A549 (cell line): ENCODE data around the gene NHSL1. TPM values are rescaled to one million over a fixed set of nuclear protein-coding genes. Genes with fewer than 3 reads are reported as not detected.

ENCODE experiments used
- ATAC-seq, 2 experiments: fragments of 200-7000 bp in 1 of 2; fragments of >200 bp in 1 of 2; cut with Nextera tagmentation in 1 of 2; cut with Tn5 transposase in 1 of 2; 3 replicates each; pipeline versions ENCODE4 v1.8.0 to v1.9.1; 2018 to 2020; ENCODE audit warnings: mild to moderate bottlenecking in 1 of 2, moderate library complexity in 1 of 2
- CTCF ChIA-PET: fragments of 300-600 bp; sonication (Branson Sonifier 250); formaldehyde crosslinking; extraction: SDS; loops from one replicate; lab custom pipeline; 2021; ENCODE audit warnings: antibody characterized with exemption, inconsistent platforms; lab: Yijun Ruan, JAX
- POLR2A ChIA-PET: fragments of 350-600 bp; formaldehyde crosslinking; extraction: SDS; loops from one replicate; lab custom pipeline; 2021; ENCODE audit warnings: antibody characterized with exemption, inconsistent platforms; lab: Yijun Ruan, JAX
- DNase-seq, 2 experiments: peaks; one replicate each; pipeline versions ENCODE4 v3.0.0 to v3.0.0-alpha.2; 2011 to 2016; ENCODE audit warnings: low read depth in 1 of 2, low spot score in 1 of 2
- FAIRE-seq: peaks from 2 replicates; lab custom pipeline; 2011; peaks lifted over from hg19 to GRCh38; lab: Jason Lieb, UNC
- H3K27ac ChIP-seq, 2 experiments: fragments of >200 bp; sonication (Bioruptor Twin); formaldehyde crosslinking; 3 replicates each; pipeline ENCODE4 v1.5.1; 2016 to 2017
- H3K4me1 ChIP-seq: fragments of >200 bp; sonication (Bioruptor Twin); formaldehyde crosslinking; 3 replicates; pipeline ENCODE4 v1.6.1; 2016
- H3K4me2 ChIP-seq: fragments of >200 bp; sonication (Bioruptor Twin); formaldehyde crosslinking; 3 replicates; pipeline ENCODE4 v1.6.1; 2016
- H3K4me3 ChIP-seq: fragments of >200 bp; sonication (Bioruptor Twin); formaldehyde crosslinking; 3 replicates; pipeline ENCODE4 v1.5.1; 2016
- H3K9me3 ChIP-seq: fragments of >200 bp; sonication (Bioruptor Twin); formaldehyde crosslinking; 3 replicates; pipeline ENCODE4 v1.6.1; 2016
- BCL3 ChIP-seq: fragments of >200 bp; sonication (Bioruptor Twin); formaldehyde crosslinking; IDR thresholded peaks from 3 replicates; pipeline ENCODE4 v1.6.1; 2016
- BHLHE40 ChIP-seq: IDR thresholded peaks from 2 replicates; pipeline ENCODE4 v1.6.1; 2012; ENCODE audit warnings: low read depth, low read length, inconsistent platforms
- CBX8 ChIP-seq: fragments of 200-600 bp; sonication (generic); IDR thresholded peaks from 2 replicates; pipeline ENCODE4 v1.6.1; 2016
- CEBPB ChIP-seq, 2 experiments: fragments of >200 bp in 1 of 2; sonication (Bioruptor Twin) in 1 of 2; formaldehyde crosslinking in 1 of 2; IDR thresholded peaks; 2 replicates each; pipeline ENCODE4 v1.6.1; 2012 to 2016
- CTCF ChIP-seq: fragments of >200 bp; sonication (Bioruptor Twin); formaldehyde crosslinking; IDR thresholded peaks from 3 replicates; pipeline ENCODE4 v1.5.1; 2016
- EP300 ChIP-seq, 2 experiments: fragments of >200 bp; sonication (Bioruptor Twin); formaldehyde crosslinking; IDR thresholded peaks; 2 replicates in 1 of 2; 3 replicates in 1 of 2; pipeline ENCODE4 v1.6.1; 2016 to 2017
- FOXS1 ChIP-seq: fragments of 250-450 bp; sonication (Bioruptor Pico); IDR thresholded peaks from 2 replicates; pipeline ENCODE4 v1.5.0; 2020; ENCODE audit warnings: mild to moderate bottlenecking, moderate library complexity
- HDAC2 ChIP-seq: fragments of 200-600 bp; sonication (generic); IDR thresholded peaks from 2 replicates; pipeline ENCODE4 v1.6.1; 2016
- HOXA7 ChIP-seq: fragments of 250-450 bp; sonication (Bioruptor Pico); IDR thresholded peaks from 2 replicates; pipeline ENCODE4 v1.5.0; 2020; ENCODE audit warnings: mild to moderate bottlenecking, moderate library complexity
- HOXB13 ChIP-seq: fragments of 250-450 bp; sonication (Bioruptor Pico); IDR thresholded peaks from 2 replicates; pipeline ENCODE4 v1.5.0; 2020; ENCODE audit warnings: low read depth, mild to moderate bottlenecking, moderate library complexity
- JUN ChIP-seq, 2 experiments: fragments of >200 bp; sonication (Bioruptor Twin); formaldehyde crosslinking; IDR thresholded peaks; 2 replicates in 1 of 2; 3 replicates in 1 of 2; pipeline ENCODE4 v1.6.1; 2016 to 2017
- KDM1A ChIP-seq: fragments of 200-600 bp; sonication (generic); IDR thresholded peaks from 2 replicates; pipeline ENCODE4 v1.6.1; 2016; ENCODE audit warnings: low read depth, mild to moderate bottlenecking
- MYC ChIP-seq: IDR thresholded peaks from 2 replicates; pipeline ENCODE4 v1.6.1; 2012; ENCODE audit warnings: mild to moderate bottlenecking, inconsistent platforms, low read length, improper control_type of control experiment, borderline replicate concordance
- NFE2L2 ChIP-seq: fragments of 150-350 bp; conservative IDR thresholded peaks from 2 replicates; pipeline ENCODE4 v1.6.1; 2014; ENCODE audit warnings: low read length
- PBX3 ChIP-seq: IDR thresholded peaks from 2 replicates; pipeline ENCODE4 v1.6.1; 2012
- POLR2A ChIP-seq: IDR thresholded peaks from 2 replicates; pipeline ENCODE4 v1.6.1; 2012; ENCODE audit warnings: mild to moderate bottlenecking, low read length
- RAD21 ChIP-seq, 2 experiments: fragments of >200 bp in 1 of 2; sonication (Bioruptor Twin) in 1 of 2; formaldehyde crosslinking in 1 of 2; IDR thresholded peaks in 1 of 2; conservative IDR thresholded peaks in 1 of 2; 2 replicates in 1 of 2; 3 replicates in 1 of 2; pipeline ENCODE4 v1.6.1; 2012 to 2018; ENCODE audit warnings: inconsistent platforms in 1 of 2
- RARB ChIP-seq: fragments of 250-450 bp; sonication (Bioruptor Pico); IDR thresholded peaks from 2 replicates; pipeline ENCODE4 v1.8.0; 2021; ENCODE audit warnings: mild to moderate bottlenecking, moderate library complexity
- RCOR1 ChIP-seq: fragments of 150-350 bp; IDR thresholded peaks from 2 replicates; pipeline ENCODE4 v1.6.1; 2014; ENCODE audit warnings: antibody characterized with exemption, low read length, low read depth
- RNF2 ChIP-seq: fragments of 200-600 bp; sonication (generic); IDR thresholded peaks from 2 replicates; pipeline ENCODE4 v1.6.1; 2016; ENCODE audit warnings: low read depth, mild to moderate bottlenecking, antibody characterized with exemption, moderate library complexity, borderline replicate concordance
- USF2 ChIP-seq: fragments of 450-650 bp; IDR thresholded peaks from 2 replicates; pipeline ENCODE4 v1.6.1; 2014; ENCODE audit warnings: antibody characterized with exemption
- ZC3H11A ChIP-seq: fragments of 450-650 bp; IDR thresholded peaks from 2 replicates; pipeline ENCODE4 v1.6.1; 2014; ENCODE audit warnings: antibody characterized with exemption, mild to moderate bottlenecking
- ZFP36 ChIP-seq: fragments of 450-650 bp; IDR thresholded peaks from 2 replicates; pipeline ENCODE4 v1.6.1; 2014; ENCODE audit warnings: borderline replicate concordance; ENCODE audit not compliant: partially characterized antibody
- ZSCAN20 ChIP-seq: fragments of 250-450 bp; sonication (Bioruptor Pico); IDR thresholded peaks from 2 replicates; pipeline ENCODE4 v1.8.0; 2022; ENCODE audit warnings: mild to moderate bottlenecking, moderate library complexity
- WGBS: methylation state at CpG from one replicate; pipeline ENCODE4 v1.1.6; 2017; ENCODE audit errors: missing lambda C conversion rate; 5-methylcytosine and 5-hydroxymethylcytosine counted together
- polyA plus RNA-seq, 4 experiments: library from polyadenylated mRNA; depleted of rRNA in 3 of 4; stranded (reverse); fragments of >200 nt; fragmentation: RNase III in 1 of 4; extraction: RNeasy Plus Mini Kit Qiagen cat#74134 plus additional on column Dnase treatment in 1 of 4; gene quantifications; 2 replicates in 3 of 4; 3 replicates in 1 of 4; pipeline ENCODE4 v1.2.3, GENCODE V29; 2011 to 2017
- TF ChIP-seq, protein P1 (sequence below): fragments of 150-350 bp; IDR thresholded peaks from 2 replicates; pipeline ENCODE4 v1.6.1; 2014; ENCODE audit warnings: low read depth, mild to moderate bottlenecking, low read length
- TF ChIP-seq, protein P2 (sequence below): IDR thresholded peaks from 2 replicates; pipeline ENCODE4 v1.6.1; 2012; ENCODE audit warnings: low read depth, borderline replicate concordance

Gene NHSL1
- polyA plus RNA-seq, 2 of the 4 experiments (the other 2 are of a cell fraction) = 1.6 to 2.8 TPM

- 29% methylated on average over 7 of the region's 7 CpGs for WGBS
- TF ChIP-seq USF2 (no peak), HOXA7 (CRISPR knock-in tag) (no peak), ZFP36 (no peak), CBX8 (no peak), CTCF (no peak), ZC3H11A (no peak), RNF2 (no peak), HOXB13 (CRISPR knock-in tag) (no peak), RAD21 (conservative IDR thresholded peaks at IDR 0.05 in 1 of 2, IDR thresholded peaks at IDR 0.05 in 1 of 2) (no peak), CEBPB (IDR thresholded peaks at IDR 0.05) (no peak), FOXS1 (no peak), ZSCAN20 (CRISPR knock-in tag) (no peak), POLR2A (no peak)
- TF ChIP-seq, protein P1, sequence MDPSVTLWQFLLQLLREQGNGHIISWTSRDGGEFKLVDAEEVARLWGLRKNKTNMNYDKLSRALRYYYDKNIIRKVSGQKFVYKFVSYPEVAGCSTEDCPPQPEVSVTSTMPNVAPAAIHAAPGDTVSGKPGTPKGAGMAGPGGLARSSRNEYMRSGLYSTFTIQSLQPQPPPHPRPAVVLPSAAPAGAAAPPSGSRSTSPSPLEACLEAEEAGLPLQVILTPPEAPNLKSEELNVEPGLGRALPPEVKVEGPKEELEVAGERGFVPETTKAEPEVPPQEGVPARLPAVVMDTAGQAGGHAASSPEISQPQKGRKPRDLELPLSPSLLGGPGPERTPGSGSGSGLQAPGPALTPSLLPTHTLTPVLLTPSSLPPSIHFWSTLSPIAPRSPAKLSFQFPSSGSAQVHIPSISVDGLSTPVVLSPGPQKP = no peak
- FAIRE-seq (no peak), DNase-seq (peak in 1 of 2 experiments; percentile 44), ATAC-seq (peak in 1 of 2 experiments; percentile 65; a peak in 3 of 6 replicates)
- Histone ChIP-seq H3K27ac (peak overlapping the region; percentile 70 to 78), H3K4me1 (peaks cover 64% of the 10 kb centered on the region), H3K4me2 (peak overlapping the region; percentile 51), H3K4me3 (no peak overlapping the region), H3K9me3 (no peaks in the 10 kb centered on the region)
- CTCF ChIA-PET = interaction anchor here (0.6 to 2.3 kb wide), 4 partner anchors 9 to 98 kb away, joined by 3 to 7 read pairs (median 4); no protein-coding TSS in a partner anchor
- POLR2A ChIA-PET = no interaction called here
These were observed 4.8 kb upstream of the NHSL1 start for GRCh38 chr6:138503881-138504680.

GRCh38 chr6:138502546-138502945, 3.3 kb upstream of the NHSL1 start:
- Histone ChIP-seq H3K4me1 (peaks cover 61% of the 10 kb centered on the region), H3K4me2 (no peak overlapping the region), H3K27ac (no peak overlapping the region; a peak in 1 of 6 replicates), H3K9me3 (no peaks in the 10 kb centered on the region), H3K4me3 (no peak overlapping the region)
- ATAC-seq = no peak
- no peak for DNase-seq
- CTCF ChIA-PET = no interaction called here
- POLR2A ChIA-PET = no interaction called here
- FAIRE-seq = no peak
- 89% methylated on average over 3 of the region's 3 CpGs for WGBS
- TF ChIP-seq RCOR1 (no peak), EP300 (IDR thresholded peaks at IDR 0.05) (no peak), BCL3 (no peak), HDAC2 (no peak), BHLHE40 (no peak), RARB (no peak), PBX3 (no peak), RAD21 (conservative IDR thresholded peaks at IDR 0.05 in 1 of 2, IDR thresholded peaks at IDR 0.05 in 1 of 2) (no peak), JUN (IDR thresholded peaks at IDR 0.05) (no peak), KDM1A (no peak), MYC (no peak), NFE2L2 (no peak)
- TF ChIP-seq, protein P2, sequence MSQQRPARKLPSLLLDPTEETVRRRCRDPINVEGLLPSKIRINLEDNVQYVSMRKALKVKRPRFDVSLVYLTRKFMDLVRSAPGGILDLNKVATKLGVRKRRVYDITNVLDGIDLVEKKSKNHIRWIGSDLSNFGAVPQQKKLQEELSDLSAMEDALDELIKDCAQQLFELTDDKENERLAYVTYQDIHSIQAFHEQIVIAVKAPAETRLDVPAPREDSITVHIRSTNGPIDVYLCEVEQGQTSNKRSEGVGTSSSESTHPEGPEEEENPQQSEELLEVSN = no peak
- TF ChIP-seq, protein P1 = no peak
